NCI-H748 treated with DMSO at 0.1 percent for 48 hours (cell line): ENCODE results near the gene DTD1.

Experiments used
- DNase-seq: peaks from one replicate; lab custom pipeline; 2025; lab: John Stamatoyannopoulos, UW

The DTD1 gene

GRCh38 chr20:18615020-18615650, 27.3 kb downstream of the DTD1 start:
- DNase-seq: no peak

DNA sequence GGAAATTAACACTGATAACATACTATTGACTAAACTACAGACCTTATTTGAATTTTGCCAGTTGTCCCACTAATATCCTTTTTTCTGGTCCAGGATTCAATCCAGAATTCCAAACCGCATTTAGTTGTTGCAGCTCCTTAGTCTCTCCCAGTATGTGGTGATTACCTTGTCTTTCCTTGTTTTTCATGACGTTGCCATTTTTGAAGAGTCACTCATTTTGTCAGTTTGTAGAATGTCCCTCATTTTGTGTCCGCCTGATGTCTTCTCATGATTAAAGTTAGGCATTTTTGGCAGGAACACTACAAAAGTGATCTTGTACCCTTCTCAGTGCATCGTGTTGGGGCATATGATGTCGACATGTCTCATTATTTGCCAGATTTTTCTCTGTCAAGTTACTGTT, 33.1 kb downstream of the DTD1 start:
- no peak for DNase-seq

DNA sequence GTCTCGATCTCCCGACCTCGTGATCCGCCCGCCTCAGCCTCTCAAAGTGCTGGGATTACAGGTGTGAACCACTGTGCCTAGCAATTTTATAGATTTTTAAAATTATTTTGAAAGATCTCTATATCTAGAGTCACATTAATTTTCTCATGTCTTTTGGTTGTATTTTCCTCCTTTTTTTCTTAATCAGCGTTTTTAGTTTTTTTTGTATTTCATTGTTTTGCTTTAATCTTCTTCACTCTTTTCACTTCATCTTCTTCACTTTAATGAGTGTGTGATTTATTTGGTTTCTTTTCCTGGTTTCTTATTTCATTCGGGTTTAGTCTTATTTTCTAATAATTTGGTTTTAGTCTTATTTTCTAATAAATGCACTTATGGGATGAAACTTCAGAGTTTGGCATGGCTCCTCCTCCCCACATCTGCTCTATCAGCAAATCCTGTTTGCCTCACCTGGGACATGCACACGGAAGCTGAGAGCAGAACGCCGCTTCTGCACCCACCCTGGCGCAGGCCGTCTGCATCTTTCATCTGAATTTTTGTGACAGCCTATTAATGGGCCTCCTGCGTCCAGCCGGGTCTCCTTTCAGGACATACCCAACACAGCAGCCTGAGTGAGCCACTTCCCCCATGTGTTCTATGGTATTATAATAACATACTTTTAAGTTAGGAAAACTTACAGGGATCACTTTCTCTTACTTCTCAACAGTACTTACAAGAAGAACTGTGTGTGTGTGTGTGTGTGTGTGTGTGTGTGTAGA, 35.5 kb downstream of the DTD1 start:
- DNase-seq: no peak

DNA sequence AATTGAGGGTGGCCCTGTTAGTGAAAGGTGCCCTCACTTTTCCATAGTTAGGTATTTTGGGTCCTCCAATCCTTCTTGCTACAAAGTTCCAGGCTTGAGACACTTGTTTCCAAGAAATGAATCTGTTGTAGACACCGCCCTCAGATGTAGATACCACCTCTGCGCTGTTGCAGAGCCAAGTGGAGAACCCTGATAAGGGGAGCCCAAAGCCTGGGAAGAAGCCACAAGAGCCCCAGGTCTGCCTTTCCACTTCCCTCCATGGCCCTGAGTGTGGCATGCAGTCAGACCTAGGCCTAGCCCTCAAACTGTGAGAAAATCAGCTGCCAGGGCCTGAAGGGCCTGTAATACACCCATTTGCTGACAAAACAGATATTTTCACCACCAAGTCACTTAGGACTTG, 37.1 kb downstream of the DTD1 start:
- DNase-seq: no peak

- DNase-seq: no peak
Observed at GRCh38 chr20:18625907-18626655, 38.2 kb downstream of the DTD1 start.

- peak; percentile 12 for DNase-seq
Observed at GRCh38 chr20:18628330-18628920, 40.6 kb downstream of the DTD1 start.

DNA sequence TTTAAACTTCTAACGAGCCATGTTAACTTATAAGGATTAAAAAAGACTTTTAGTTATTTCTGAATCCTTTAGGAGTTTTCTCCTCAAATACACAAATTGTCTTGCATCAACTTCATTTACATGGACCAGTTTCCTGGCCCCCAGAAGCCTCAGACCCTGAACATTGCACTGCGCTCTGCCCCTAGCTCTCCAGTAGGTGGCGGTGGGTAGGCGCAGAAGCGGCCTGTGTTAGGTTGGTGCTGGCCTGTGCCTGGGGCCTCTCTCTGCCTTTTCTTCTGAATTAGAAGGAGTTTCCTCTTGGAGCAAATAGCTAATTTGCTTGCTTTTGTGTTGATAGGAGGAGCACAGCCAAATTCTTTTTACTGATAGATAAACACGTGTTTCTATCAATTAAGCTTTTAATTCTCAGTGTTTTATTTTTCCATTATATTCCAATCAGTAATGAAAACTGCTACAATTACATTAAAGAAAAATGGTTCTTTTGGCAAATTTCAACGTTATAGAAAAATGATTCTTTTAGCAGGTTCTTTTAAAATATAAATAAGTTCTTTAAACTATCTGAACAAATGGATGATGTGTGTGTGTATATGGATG, 44.4 kb downstream of the DTD1 start:
- peak; percentile 82 for DNase-seq

DNA sequence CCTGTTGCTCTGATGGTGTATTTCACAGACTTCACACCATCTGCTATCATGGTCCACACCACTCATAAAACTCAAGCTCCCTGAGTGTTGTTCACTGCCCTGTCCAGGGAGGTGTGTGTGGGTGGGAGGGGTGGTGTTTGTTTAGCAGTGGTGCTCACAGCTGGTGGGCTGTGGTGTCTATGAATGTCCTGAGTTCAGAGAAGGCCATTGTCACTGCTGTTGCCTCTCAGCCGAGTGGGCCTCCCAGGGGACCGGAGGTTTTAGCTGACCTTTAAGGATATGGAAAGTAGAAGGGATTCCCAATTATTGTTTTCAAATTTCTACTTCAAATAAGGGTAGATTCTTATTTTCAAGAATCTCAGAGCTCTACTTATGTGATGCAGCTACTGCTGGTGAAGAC, 45.6 kb downstream of the DTD1 start:
- no peak for DNase-seq

- no peak for DNase-seq
Observed at GRCh38 chr20:18634501-18634900, 46.6 kb downstream of the DTD1 start.

- no peak for DNase-seq
Observed at GRCh38 chr20:18635380-18635779, 47.5 kb downstream of the DTD1 start.

DNA sequence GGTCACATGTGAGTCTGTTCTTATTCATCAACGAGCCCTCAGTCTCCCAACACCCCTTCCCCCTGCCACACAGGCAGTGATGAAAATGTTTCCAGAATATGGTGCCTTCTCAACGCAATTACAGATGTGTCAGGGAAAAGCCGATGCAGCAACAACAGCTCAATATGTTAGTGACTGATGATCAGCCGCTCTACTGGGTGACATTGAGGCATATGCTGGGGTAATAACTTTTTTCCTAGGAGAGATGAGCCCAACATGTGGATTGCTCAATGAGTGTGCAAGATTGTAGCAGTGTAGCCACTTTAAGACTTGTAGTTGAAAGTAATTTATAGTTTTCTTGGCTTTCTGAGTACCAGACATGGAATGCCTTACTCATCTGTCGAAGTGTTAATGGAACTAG, 49.4 kb downstream of the DTD1 start:
- DNase-seq: no peak

DNA sequence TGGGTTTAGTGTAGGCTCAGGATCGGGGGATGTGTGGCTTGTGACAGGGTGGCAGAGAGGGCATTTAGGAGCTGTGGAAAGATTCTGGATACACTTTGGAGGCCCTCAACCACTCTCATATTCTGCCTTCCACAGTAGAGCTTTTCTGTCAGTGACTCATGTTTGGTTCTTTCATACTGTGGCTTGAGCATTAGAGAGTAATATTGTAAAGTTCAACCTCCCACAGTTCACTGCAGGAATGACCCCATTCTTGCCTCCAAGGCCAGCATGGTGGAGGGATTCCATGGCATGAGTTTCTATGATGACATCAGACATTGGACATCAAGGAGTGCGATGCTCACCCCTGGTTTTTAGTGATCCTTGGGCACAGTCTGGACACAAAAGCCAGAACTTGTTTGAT, 50.9 kb downstream of the DTD1 start:
- no peak for DNase-seq

GRCh38 chr20:18639501-18639979, 51.7 kb downstream of the DTD1 start:
- DNase-seq: no peak

DNA sequence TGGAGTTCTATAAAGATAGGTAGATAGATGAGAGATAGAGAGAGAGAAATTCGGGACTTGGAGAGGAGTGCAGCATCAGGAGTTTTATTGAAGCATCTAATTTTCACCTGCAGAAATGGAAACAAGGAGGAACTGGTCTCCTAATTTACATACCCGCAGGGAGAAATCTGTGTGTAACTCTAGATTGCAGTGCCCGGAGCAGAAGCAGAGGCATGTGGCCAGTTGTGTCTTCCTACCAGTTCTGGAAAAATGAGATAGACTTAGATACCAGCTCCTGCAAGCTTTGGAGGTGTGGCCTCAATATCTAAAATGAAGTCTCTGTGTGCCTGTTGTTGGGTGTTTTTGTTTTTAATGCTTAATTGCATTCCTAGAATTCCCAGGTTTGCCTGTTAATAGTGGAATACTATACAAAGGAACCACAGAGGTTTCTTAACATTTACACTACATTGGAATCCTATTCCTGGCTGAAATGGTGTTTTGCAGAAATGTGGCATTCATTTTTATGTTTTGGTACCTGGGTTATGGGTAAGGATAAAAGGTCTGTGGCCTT, 57.4 kb downstream of the DTD1 start:
- no peak for DNase-seq

GRCh38 chr20:18645851-18646250, 58.0 kb downstream of the DTD1 start:
- no peak for DNase-seq

GRCh38 chr20:18647777-18648176, 59.9 kb downstream of the DTD1 start:
- no peak for DNase-seq

- DNase-seq: no peak
Observed at GRCh38 chr20:18650224-18650623, 62.4 kb downstream of the DTD1 start.

- DNase-seq: no peak
Observed at GRCh38 chr20:18653736-18654447, 66.0 kb downstream of the DTD1 start.

GRCh38 chr20:18654448-18654773, 66.6 kb downstream of the DTD1 start:
- no peak for DNase-seq

DNA sequence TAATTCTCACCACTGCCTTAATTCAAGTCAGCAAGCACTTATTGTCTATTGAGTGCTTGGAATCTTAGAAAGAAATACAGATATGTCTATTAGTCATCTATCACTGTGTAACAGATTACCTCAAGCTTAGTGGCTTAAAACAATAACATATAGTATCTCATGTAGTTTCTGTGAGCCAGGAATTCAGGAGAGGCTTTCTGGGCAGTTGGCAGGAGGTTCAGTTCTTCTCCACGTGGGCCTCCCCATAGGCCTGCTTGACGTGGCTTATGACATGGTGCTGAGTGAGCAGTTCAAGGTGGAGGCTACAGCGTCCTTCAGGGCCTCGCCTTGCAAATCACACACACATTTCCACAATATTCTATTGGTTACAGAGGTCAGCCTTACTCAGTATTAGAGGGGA, 69.7 kb downstream of the DTD1 start:
- no peak for DNase-seq

DNA sequence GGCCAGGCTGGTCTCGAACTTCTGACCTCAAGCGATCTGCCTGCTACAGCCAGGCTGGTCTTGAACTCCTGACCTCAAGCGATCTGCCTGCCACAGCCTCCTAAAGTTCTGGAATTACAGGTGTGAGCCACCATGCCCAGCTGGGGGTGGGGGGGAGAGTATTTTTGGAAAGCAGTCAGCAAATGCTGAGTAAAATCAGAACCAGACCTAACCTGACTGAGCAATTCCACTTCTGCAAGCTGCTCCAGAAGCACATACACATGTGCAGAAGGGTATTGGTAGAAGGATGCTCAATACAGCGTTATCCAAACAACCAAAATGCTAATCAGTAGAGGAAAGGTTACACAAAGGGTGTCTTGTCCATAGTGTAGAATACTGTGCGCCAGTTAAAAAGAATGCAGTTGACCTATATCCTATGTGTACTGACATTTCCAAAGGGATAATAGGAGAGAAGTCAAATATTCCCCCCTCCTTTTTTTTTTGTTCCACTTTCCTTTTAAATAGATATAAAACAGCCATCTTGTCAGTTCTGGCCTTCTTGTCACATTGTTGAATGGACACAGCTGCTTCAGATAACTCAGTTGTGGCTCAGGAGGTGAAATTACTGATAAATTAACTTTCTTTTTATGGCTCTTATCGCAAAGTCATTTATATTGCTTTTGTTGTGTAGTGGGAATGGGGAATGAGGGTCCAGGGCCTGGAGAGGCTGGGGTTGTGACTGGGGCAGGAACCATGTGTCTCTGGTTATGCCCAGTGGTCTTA, 74.6 kb downstream of the DTD1 start:
- no peak for DNase-seq
